GM19238 (cell line): ENCODE results near the gene UBR4.
"Not testable (repeated sequence)": the region's sequence is repeated elsewhere in the genome, so short reads cannot be mapped to it uniquely, and the experiment has no call there.

Source experiments
- DNase-seq: peaks from one replicate; pipeline ENCODE4 v3.0.0; 2011; ENCODE audit warnings: low spot score; ENCODE audit not compliant: insufficient read length

UBR4 gene

GRCh38 chr1:19191811-19192210 is 18.3 kb downstream of the UBR4 start:
- no peak for DNase-seq

DNA sequence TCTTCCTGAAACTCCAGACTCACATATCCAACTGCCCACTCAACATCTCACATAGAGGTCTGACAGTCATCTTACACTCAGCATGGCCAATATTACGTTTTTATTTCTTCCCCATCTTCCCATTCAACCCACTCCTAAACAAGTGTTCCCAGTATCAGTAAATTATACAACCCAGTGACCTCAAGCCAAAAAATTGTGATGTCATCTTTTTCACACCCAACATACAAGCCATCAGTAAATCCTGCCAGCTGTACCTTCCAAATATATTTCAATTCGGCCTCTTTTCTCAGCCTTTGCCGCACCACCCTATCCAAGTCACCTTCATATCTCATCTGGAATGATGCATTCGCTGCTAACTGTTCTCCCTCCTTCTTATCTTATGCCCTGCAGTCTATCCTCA is 19.6 kb downstream of the UBR4 start:
- no peak for DNase-seq

GRCh38 chr1:19189270-19189669 is 20.8 kb downstream of the UBR4 start:
- no peak for DNase-seq

- DNase-seq, result no peak
These were observed 22.2 kb downstream of the UBR4 start for GRCh38 chr1:19187852-19188251.

- no peak for DNase-seq
These were observed 24.1 kb downstream of the UBR4 start for GRCh38 chr1:19186001-19186400.

GRCh38 chr1:19182223-19182622 is 27.8 kb downstream of the UBR4 start:
- no peak for DNase-seq

- DNase-seq, result not testable (repeated sequence)
These were observed 29.8 kb downstream of the UBR4 start for GRCh38 chr1:19180265-19180657.

- DNase-seq, result no peak
These were observed 30.3 kb downstream of the UBR4 start for GRCh38 chr1:19179597-19180264.

GRCh38 chr1:19178734-19179398 is 31.2 kb downstream of the UBR4 start:
- no peak for DNase-seq

DNA sequence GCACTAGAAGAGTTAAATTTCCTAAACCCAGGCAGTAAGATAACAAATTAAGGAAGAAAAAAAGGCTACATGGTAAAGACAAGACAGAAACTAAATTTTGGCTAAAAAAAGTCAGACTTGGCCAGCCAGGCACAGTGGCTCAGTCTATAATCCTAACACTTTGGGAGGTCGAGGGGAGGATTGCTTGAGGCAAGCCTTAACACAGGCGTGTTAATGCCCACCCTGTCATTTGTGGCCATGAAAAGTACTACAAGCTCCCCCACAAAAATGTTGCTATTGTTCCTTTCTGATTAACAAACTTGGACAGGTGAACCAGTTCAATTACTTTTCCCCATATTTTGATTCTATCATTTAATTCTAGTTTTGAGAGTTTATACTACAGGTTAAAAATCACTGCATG is 32.3 kb downstream of the UBR4 start:
- DNase-seq, result no peak

- DNase-seq, result peak; percentile 25
These were observed 40.4 kb downstream of the UBR4 start for GRCh38 chr1:19169642-19170041.

- DNase-seq, result no peak
These were observed 42.9 kb downstream of the UBR4 start for GRCh38 chr1:19167140-19167539.

- DNase-seq, result no peak
These were observed 44.0 kb downstream of the UBR4 start for GRCh38 chr1:19166066-19166465.

DNA sequence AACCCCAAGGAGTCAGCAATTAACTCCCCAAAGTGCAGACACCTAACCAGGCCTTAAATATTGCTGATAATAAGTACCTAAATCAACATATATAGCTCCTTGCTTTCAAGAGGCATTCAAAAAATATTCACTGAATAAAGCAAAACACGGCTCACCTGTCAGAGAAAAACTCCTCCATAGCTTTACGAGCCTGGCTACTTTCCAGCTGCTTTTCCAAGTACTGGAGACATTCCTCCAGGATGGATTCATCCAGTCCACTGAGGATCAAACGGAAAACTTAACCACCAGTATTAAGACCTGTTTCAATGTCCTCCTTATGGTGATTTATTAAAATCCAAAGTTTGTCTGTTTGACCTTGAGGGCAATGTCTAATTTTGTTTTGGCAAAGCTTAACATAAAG is 44.6 kb downstream of the UBR4 start:
- DNase-seq, result no peak

- DNase-seq, result no peak
These were observed 45.6 kb downstream of the UBR4 start for GRCh38 chr1:19164274-19165015.

GRCh38 chr1:19163261-19163660 is 46.8 kb downstream of the UBR4 start:
- no peak for DNase-seq

DNA sequence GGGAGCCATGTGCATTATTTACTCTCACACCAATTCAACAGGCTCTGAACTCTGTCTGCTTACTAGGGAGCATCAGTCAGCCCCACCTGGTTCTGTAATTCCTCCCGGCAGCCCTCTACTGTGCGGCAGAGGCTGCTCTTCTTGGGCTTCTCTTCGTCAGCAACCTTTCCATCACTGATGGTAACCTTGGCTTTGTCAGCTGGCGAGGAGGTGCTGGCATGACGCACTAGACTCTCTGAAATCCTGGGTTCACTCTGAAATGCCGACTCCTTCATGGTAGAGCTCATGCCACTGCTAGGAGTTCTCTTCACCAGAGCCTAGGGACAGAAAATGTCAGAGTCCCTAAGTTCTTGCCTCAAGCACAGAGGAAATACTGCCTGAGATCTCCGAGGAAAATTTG is 49.2 kb downstream of the UBR4 start:
- DNase-seq, result no peak

- DNase-seq, result no peak
These were observed 52.4 kb downstream of the UBR4 start for GRCh38 chr1:19157653-19158052.

DNA sequence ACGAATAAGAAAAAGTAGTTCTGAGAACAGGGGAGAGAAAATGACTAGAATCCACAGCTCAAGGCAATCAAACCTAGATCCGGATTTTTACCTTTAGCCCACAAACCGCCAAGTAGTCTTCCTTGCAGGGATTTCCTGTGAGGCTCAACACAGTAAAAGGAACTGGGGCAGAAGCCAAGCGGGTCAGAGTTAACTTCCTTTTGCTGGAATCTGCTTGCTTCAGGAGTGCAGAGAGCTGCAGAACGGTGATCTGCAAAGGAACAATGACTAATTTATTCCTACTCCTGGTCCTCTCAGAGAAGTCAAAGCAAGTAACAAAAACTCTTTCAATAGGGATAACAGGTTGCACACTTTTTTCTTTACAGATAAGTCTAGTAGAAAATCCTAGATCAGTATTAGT is 53.4 kb downstream of the UBR4 start:
- DNase-seq, result no peak

DNA sequence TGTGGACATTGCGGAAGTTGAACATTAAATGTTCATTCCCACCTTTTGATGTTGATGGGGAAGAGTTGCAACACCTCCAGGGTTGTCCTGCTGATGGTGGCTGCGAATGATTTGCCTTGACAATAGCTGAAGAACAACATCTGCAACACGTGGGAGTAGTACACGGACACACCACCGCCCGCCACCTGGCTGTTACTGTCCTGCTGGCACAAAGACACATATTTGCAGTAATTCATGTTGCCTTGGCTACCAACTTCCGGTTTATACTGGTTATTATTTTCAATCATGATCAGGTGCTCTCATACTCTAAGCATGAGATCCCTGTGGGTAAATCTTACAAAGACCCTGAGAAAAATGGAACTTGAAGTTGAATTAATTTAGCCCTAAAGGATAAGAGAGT is 55.2 kb downstream of the UBR4 start:
- DNase-seq, result no peak

- no peak for DNase-seq
These were observed 56.9 kb downstream of the UBR4 start for GRCh38 chr1:19153169-19153568.

GRCh38 chr1:19151537-19151936 is 58.5 kb downstream of the UBR4 start:
- no peak for DNase-seq

- DNase-seq, result no peak
These were observed 60.3 kb downstream of the UBR4 start for GRCh38 chr1:19149736-19150135.
